Measurements from ENCODE around the gene PROSER2. TPM values are rescaled to one million over a fixed set of nuclear protein-coding genes. Genes with fewer than 3 reads are reported as not detected.

PROSER2 gene
- total and polyA plus RNA-seq, 2 donors (not counting 3 experiments of a cell fraction or from before 2014, with no cell fraction given): 5.9 to 22.6 TPM

GRCh38 chr10:11886138-11886474 lies 63.0 kb downstream of the PROSER2 start:
- Histone ChIP-seq H3K4me1 (ENCODE audit: control insufficient read depth, extremely low read depth, insufficient read depth, low read length) (no peaks in the 10 kb centered on the region), H3K4me2 (ENCODE audit: insufficient read depth, low read length) (no peak overlapping the region), H3K4me3 (replicated peaks in 1 of 3; ENCODE audit: insufficient read depth in 1 of 3, low read depth in 1 of 3, low read length in 3 of 3) (no peak overlapping the region), H3K9me3 (replicated peaks; ENCODE audit: control insufficient read depth, insufficient read depth, low read length) (no peaks in the 10 kb centered on the region), H3K27me3 (ENCODE audit: control insufficient read depth in 2 of 2, insufficient read depth in 2 of 2, low read length in 2 of 2) (no peaks in the 10 kb centered on the region), H4K20me1 (replicated peaks; ENCODE audit: control insufficient read depth, extremely low read depth, insufficient read depth, low read length) (no peaks in the 10 kb centered on the region), H3K36me3 (ENCODE audit: control insufficient read depth in 2 of 2, extremely low read depth in 1 of 2, insufficient read depth in 2 of 2, low read length in 2 of 2) (no peaks in the 10 kb centered on the region), H3K9ac (replicated peaks; ENCODE audit: extremely low read depth, insufficient read depth, low read length) (no peak overlapping the region), H3K79me2 (ENCODE audit: control insufficient read depth, insufficient read depth, low read length) (no peaks in the 10 kb centered on the region), H2AFZ (ENCODE audit: low read depth, low read length) (no peak overlapping the region), H3K9me1 (replicated peaks; ENCODE audit: control insufficient read depth, extremely low read depth, insufficient read depth, low read length) (no peaks in the 10 kb centered on the region), H3K27ac (ENCODE audit: insufficient read depth, low read depth, low read length) (no peak overlapping the region)
- dilution Hi-C loops (cut with MboI; ENCODE audit: extremely low pct_ligation_motif_present, low sequenced_read_pairs) (no loop called here), intact Hi-C loops (cut with micrococcal nuclease) (no loop called here)
- ChIA-PET POLR2A (no interaction called here), CTCF (interaction anchor here (1.2 to 1.7 kb wide), 4 partner anchors 27 to 104 kb away, joined by 3 to 5 read pairs (median 4); no protein-coding TSS in a partner anchor)
- no TSS peak for BruUV-seq (replicated peaks)
- no peak for TF ChIP-seq JUN (IDR thresholded peaks at IDR 0.05; ENCODE audit: borderline replicate concordance, insufficient read depth, insufficient read length, low read depth)
- TF ChIP-seq POLR2AphosphoS5 (IDR thresholded peaks at IDR 0.05; ENCODE audit: insufficient read depth, low read depth, low read length): no peak
- TF ChIP-seq CTCF (IDR thresholded peaks at IDR 0.05; ENCODE audit: extremely low read depth in 1 of 2, insufficient read depth in 1 of 2, low read depth in 1 of 2, low read length in 2 of 2): no peak
- no peak for TF ChIP-seq MAX (IDR thresholded peaks at IDR 0.05; ENCODE audit: insufficient read depth, insufficient read length)
- no peak for TF ChIP-seq POLR2A (IDR thresholded peaks at IDR 0.05; ENCODE audit: low read depth, low read length)
- TF ChIP-seq FOS (IDR thresholded peaks at IDR 0.05; ENCODE audit: borderline replicate concordance, insufficient read depth, low read length): no peak
- TF ChIP-seq GATA2 (IDR thresholded peaks at IDR 0.05; ENCODE audit: insufficient read depth, insufficient read length, low read depth, low read length): no peak
- no peak for TF ChIP-seq MYC (IDR thresholded peaks at IDR 0.05; ENCODE audit: low read depth, low read length)
- TF ChIP-seq EZH2 (IDR thresholded peaks at IDR 0.05; ENCODE audit: borderline replicate concordance, low read depth, low read length, severe bottlenecking): no peak
- DNase-seq (ENCODE audit: low read depth, low spot score): no peak
- FAIRE-seq: no peak
